A549 (cell line): ENCODE data around the gene ABHD8.

Source experiments
- CEBPB ChIP-seq, 2 experiments: fragments of >200 bp in 1 of 2; sonication (Bioruptor Twin) in 1 of 2; formaldehyde crosslinking in 1 of 2; IDR thresholded peaks; 2 replicates each; pipeline ENCODE4 v1.6.1; 2012 to 2016
- CHD4 ChIP-seq: fragments of 200-600 bp; sonication (generic); IDR thresholded peaks from 2 replicates; pipeline ENCODE4 v1.6.1; 2016; ENCODE audit warnings: antibody characterized with exemption, mild to moderate bottlenecking, borderline replicate concordance
- EP300 ChIP-seq, 2 experiments: fragments of >200 bp; sonication (Bioruptor Twin); formaldehyde crosslinking; IDR thresholded peaks; 2 replicates in 1 of 2; 3 replicates in 1 of 2; pipeline ENCODE4 v1.6.1; 2016 to 2017
- HDAC2 ChIP-seq: fragments of 200-600 bp; sonication (generic); IDR thresholded peaks from 2 replicates; pipeline ENCODE4 v1.6.1; 2016
- HMGXB4 ChIP-seq: fragments of 250-450 bp; sonication (Bioruptor Pico); IDR thresholded peaks from 2 replicates; pipeline ENCODE4 v1.5.0; 2021; ENCODE audit warnings: mild to moderate bottlenecking, moderate library complexity, borderline replicate concordance
- HOXA7 ChIP-seq: fragments of 250-450 bp; sonication (Bioruptor Pico); IDR thresholded peaks from 2 replicates; pipeline ENCODE4 v1.5.0; 2020; ENCODE audit warnings: mild to moderate bottlenecking, moderate library complexity
- KDM5A ChIP-seq: fragments of 200-600 bp; sonication (generic); IDR thresholded peaks from 2 replicates; pipeline ENCODE4 v1.6.1; 2016; ENCODE audit warnings: antibody characterized with exemption, mild to moderate bottlenecking
- NR3C1 ChIP-seq: fragments of >200 bp; sonication (Bioruptor Twin); formaldehyde crosslinking; IDR thresholded peaks from 3 replicates; pipeline ENCODE4 v1.6.1; 2017
- POLR2A ChIP-seq: IDR thresholded peaks from 2 replicates; pipeline ENCODE4 v1.6.1; 2012; ENCODE audit warnings: mild to moderate bottlenecking, low read length
- RAD21 ChIP-seq, 2 experiments: fragments of >200 bp in 1 of 2; sonication (Bioruptor Twin) in 1 of 2; formaldehyde crosslinking in 1 of 2; IDR thresholded peaks in 1 of 2; conservative IDR thresholded peaks in 1 of 2; 2 replicates in 1 of 2; 3 replicates in 1 of 2; pipeline ENCODE4 v1.6.1; 2012 to 2018; ENCODE audit warnings: inconsistent platforms in 1 of 2
- RARB ChIP-seq: fragments of 250-450 bp; sonication (Bioruptor Pico); IDR thresholded peaks from 2 replicates; pipeline ENCODE4 v1.8.0; 2021; ENCODE audit warnings: mild to moderate bottlenecking, moderate library complexity
- SMC3 ChIP-seq: fragments of >200 bp; sonication (Bioruptor Twin); formaldehyde crosslinking; IDR thresholded peaks from 3 replicates; pipeline ENCODE4 v1.6.1; 2018; ENCODE audit warnings: inconsistent platforms
- TF ChIP-seq, protein P1 (sequence below): fragments of >200 bp; sonication (Bioruptor Twin); formaldehyde crosslinking; IDR thresholded peaks from 3 replicates; pipeline ENCODE4 v1.5.1; 2016
- TF ChIP-seq, protein P2 (sequence below): fragments of 200-600 bp; sonication (generic); IDR thresholded peaks from 2 replicates; pipeline ENCODE4 v1.6.1; 2016; ENCODE audit warnings: antibody characterized with exemption, mild to moderate bottlenecking, moderate library complexity

GRCh38 chr19:17338433-17339078, 35.3 kb upstream of the ABHD8 start:
- TF ChIP-seq POLR2A (no peak), CHD4 (no peak), HDAC2 (no peak), KDM5A (no peak), SMC3 (no peak), HMGXB4 (no peak), NR3C1 (no peak), EP300 (IDR thresholded peaks at IDR 0.05) (no peak), RARB (CRISPR knock-in tag) (no peak), RAD21 (conservative IDR thresholded peaks at IDR 0.05 in 1 of 2, IDR thresholded peaks at IDR 0.05 in 1 of 2) (no peak), CEBPB (IDR thresholded peaks at IDR 0.05) (no peak), HOXA7 (CRISPR knock-in tag) (no peak)
- TF ChIP-seq, protein P1, sequence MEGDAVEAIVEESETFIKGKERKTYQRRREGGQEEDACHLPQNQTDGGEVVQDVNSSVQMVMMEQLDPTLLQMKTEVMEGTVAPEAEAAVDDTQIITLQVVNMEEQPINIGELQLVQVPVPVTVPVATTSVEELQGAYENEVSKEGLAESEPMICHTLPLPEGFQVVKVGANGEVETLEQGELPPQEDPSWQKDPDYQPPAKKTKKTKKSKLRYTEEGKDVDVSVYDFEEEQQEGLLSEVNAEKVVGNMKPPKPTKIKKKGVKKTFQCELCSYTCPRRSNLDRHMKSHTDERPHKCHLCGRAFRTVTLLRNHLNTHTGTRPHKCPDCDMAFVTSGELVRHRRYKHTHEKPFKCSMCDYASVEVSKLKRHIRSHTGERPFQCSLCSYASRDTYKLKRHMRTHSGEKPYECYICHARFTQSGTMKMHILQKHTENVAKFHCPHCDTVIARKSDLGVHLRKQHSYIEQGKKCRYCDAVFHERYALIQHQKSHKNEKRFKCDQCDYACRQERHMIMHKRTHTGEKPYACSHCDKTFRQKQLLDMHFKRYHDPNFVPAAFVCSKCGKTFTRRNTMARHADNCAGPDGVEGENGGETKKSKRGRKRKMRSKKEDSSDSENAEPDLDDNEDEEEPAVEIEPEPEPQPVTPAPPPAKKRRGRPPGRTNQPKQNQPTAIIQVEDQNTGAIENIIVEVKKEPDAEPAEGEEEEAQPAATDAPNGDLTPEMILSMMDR: no peak
- TF ChIP-seq, protein P2, sequence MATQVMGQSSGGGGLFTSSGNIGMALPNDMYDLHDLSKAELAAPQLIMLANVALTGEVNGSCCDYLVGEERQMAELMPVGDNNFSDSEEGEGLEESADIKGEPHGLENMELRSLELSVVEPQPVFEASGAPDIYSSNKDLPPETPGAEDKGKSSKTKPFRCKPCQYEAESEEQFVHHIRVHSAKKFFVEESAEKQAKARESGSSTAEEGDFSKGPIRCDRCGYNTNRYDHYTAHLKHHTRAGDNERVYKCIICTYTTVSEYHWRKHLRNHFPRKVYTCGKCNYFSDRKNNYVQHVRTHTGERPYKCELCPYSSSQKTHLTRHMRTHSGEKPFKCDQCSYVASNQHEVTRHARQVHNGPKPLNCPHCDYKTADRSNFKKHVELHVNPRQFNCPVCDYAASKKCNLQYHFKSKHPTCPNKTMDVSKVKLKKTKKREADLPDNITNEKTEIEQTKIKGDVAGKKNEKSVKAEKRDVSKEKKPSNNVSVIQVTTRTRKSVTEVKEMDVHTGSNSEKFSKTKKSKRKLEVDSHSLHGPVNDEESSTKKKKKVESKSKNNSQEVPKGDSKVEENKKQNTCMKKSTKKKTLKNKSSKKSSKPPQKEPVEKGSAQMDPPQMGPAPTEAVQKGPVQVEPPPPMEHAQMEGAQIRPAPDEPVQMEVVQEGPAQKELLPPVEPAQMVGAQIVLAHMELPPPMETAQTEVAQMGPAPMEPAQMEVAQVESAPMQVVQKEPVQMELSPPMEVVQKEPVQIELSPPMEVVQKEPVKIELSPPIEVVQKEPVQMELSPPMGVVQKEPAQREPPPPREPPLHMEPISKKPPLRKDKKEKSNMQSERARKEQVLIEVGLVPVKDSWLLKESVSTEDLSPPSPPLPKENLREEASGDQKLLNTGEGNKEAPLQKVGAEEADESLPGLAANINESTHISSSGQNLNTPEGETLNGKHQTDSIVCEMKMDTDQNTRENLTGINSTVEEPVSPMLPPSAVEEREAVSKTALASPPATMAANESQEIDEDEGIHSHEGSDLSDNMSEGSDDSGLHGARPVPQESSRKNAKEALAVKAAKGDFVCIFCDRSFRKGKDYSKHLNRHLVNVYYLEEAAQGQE: no peak
